NK-92 (cell line): ENCODE results near the gene DPH6.

ENCODE experiments used
- DNase-seq: peaks from one replicate; lab custom pipeline; 2025; ENCODE audit not compliant: unreplicated experiment; lab: John Stamatoyannopoulos, UW

Gene DPH6

DNA sequence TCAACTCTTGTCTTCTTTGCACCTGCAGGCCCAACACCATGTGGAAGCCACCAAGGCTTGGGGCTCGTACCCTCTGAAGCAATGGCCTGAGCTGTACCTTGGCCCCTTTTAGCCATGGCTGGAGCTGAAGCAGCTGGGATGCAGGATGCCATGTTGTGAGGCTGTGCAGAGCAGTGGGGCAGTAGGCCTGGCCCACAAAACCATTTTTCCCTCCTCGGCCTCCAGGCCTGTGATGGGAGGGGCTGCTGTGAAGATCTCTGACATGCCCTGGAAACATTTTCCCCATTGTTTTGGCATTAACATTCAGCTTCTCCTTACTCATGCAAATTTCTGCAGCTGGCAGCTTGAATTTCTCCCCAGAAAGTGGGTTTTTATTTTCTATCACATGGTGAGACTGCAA, 58.5 kb downstream of the DPH6 start:
- no peak for DNase-seq

DNA sequence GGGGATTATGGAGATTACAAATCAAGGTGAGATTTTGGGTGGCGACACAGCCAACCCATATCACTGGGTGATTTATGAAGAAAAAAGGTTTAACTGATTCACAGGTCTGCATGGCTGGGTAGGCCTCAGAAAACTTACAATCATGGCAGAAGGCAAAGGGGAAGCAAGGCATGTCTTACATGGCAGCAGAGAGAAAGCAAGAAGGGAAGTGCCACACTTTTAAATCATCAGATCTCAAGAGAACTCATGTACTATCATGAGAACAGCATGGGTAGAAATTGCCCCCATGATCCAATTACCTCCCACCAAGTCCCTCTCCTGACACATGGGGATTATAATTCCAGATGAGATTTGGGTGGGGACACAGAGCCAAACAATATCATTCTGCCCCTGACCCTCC, 59.7 kb downstream of the DPH6 start:
- DNase-seq = no peak

DNA sequence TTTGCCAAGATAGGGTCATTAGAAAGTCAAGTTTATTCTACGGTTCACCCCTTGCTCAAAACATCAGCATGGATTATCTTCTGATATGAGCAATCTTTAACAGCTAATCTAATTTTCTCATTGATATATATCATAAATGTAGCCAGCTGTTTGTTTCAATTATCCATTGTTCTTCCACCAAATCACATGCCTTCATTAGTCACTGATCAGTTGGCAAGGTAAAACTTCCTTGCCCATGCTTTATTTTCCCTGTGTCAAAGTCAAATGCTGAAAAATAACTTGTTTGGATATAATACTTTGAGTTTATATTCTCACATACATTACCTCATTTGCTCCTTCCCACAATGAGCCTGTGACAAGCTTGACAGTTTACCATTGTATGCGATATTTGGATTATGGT, 60.6 kb downstream of the DPH6 start:
- DNase-seq = no peak

DNA sequence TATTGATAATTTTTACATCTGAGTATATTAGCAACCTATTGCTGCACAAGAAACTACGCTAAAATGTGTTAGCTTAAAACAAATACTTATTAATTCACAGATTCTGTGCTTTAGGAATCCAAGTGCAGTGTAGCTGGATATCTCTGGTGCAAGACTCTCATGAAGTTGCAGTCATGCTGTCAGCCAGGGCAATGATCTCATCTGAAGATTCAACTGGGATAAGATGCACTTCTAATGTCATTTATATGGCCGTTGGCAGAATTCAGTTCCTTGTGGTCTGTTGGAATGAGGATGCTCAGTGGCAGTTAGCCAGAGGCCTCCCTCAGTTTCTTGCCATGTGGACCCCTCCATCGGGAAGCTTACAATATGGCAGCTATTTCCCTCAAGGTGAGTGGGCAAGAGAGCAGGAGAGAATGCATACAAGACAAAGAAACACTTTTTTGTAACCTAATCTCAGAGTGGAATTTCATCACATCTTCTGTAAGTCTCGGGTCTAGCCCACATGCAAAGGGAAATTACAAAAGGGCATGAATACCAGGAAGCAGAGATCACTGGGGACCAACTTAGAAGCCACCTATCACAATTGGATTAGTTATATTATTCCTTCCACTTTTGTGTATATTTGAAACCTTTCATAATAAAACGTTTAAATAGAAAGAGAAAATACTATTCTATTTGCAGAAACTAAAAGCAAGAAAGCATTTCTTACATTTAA, 61.6 kb downstream of the DPH6 start:
- no peak for DNase-seq

DNA sequence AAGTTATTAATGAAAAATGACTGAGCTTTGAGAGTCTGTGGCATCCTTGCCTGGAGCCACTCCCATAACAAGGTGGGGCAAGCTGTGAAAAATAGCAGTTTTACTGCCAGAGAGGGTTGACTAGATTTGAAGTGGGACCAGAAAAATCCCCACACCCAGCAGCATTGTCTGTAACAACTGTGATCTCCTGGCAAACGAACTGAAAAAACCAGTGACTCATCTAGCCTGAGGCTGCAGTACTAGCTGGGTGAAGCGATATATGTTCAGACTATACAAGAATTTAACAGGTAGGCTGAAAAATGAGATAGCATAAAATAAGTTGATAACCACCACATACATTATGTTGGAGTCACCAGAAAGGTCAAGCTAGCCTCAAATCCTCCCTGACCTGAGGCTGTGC, 64.0 kb downstream of the DPH6 start:
- no peak for DNase-seq

DNA sequence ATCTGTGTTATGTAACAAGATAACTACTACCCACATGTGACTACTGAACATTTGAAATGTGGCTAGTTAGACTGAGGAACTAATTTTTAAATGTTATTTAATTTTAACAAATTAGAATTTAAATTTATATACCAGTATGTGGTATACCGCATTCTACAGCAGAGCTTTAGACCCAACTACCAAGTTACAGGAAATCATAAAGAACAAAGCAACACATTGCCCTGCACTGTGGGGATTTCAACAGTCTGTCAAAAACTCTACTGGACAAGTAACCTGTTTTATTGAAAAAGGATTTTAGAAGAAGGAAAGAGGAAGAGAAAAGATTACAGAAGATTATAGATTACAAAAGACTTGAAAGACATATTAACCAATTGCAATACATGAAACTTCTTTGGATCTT, 64.9 kb downstream of the DPH6 start:
- no peak for DNase-seq

DNA sequence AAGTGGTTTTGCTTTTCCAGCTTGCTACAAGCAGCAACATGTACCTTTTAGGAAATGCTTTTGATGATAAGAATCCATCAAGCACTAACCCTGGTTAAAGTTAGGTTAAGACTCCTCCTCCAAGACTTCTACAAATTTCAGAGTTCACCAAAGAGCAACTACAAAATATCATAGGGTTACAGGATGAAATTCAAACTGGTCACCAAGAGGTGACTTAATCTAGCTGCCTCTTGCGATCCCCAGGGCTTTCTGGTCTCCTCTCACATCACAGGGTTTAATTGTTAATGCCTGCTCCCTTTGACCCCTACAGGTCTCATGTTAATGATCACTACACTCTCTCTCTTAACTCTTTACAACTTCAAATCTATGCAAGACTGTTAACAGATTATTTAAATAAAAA, 66.5 kb downstream of the DPH6 start:
- DNase-seq = no peak

DNA sequence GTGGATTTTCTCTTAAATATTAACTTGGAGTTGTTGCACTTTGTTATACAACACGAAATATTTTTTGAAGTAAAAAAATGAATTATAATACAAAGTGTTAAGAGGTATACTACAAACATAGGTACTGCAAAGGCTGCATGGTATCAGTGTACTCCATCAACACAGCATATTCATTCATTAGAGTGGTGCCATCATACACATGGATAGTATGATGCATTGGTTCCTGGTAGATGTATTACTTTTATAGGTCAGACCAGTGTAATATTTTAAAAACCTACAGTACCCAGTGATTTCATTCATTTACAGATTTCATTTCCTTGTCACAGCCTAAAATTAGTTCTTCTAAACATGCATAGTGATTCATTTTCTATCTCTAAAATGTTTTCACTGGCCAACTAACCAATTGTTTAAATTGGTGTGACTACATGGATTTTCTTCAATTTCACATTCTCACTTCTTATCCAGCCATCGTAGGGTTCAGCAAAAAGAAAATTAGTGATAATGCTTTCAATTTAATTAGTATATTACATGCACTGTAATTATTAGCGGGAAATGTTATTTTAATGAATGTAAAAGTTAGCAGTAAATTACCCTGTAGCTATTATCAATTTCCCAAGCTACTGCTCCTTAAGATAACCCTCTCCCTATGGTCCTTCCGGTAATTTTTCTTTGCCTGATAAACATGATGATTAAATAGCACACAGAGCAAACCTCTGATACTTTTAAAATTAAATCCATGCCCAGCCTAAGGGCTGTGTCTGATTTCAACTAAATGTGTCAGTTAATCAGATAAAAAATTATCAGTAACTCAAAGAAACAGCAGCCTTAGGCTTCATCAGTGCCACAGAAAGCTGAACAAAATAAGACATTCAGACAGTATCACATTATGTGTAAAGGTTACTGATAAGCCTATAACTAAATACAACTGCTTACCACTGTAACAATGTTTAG, 68.4 kb downstream of the DPH6 start:
- no peak for DNase-seq

DNA sequence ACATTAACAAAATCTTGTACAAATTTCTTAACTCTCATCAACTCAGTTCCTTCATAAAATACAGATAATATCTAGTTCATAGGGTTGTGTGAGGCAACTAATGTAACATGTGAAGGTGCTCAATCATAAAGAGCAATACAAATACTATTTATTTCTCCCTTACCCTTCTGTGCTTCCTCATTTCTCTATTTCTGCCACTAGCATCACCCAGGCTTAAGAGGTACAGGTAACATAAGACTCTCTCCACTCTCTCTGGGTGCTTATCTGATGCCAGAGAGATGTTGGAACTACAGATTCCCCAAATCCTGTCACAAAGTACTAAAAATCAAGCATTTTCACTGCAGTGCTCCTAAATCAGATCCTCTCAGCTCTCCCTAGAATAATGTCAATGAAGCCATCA, 74.9 kb downstream of the DPH6 start:
- DNase-seq = no peak

DNA sequence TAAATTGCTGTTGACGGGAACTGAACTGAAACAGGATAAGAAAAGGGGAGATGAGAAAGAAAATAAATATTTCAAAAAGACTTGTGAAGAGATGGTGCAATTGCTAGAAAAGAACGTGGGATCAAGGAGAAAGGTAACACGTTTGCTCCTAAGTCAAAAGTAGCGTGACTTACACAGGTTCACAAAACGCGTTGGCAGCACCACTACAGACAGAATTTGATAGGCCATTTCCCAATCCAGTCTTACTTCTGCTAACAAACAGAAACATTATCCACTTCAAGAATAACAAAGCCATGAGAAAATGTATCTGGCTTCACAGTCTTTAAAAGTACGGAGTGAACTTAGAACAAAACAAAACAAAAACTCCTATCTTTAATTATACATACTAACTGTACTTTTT, 75.5 kb downstream of the DPH6 start:
- DNase-seq = no peak

DNA sequence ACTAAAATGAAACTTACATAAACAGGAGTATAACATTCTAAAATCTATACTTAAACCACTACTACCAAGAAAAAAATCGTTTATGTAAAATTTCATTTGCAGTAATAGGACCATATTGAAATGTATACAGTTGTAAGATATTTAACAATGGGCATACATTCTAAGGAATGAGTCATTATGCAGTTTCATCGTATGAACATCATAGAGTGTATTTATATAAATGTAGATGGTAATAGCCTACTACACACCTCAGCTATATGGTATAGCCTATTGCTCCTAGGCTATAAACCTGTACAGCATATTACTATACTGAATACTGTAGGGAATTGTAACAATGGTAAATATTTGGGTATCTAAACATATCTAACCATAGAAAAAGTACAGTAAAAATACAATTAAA, 79.5 kb downstream of the DPH6 start:
- DNase-seq = no peak

DNA sequence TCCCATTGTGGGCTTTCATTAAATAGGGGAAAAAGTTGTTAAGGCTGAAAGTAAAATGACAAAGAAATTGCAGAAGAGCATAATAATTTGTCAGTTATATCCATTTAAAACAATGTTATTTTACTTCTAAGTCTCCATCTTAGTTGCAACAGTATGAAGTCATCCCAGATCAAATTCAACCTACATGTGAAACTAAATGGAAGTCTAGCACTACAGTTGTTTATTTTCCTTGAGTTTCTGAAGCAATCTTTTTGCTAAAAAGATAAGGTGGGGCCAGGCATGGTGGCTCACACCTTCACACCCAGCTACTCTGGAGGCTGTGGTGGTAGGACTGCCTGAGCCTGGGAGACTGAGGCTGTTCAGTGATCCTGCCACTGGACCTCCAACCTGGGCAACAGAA, 80.2 kb downstream of the DPH6 start:
- DNase-seq = no peak

DNA sequence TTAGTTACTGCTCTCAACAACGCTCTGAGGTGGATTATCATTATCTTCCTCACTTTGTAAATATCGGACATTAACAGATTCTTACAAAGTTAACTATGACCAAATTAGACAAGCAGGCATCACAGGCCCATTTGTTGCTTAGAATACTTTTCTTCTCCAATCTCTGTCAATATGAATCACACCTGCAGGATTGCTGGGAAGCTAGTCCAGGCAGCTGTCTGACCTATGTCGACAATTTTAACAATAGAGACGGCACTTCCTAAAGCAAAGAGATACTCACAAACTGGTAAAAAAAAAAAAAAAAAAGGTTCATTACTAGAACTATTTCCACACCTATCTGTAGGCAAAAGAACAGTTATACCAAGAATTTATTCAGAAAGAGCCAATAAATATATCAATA, 85.3 kb downstream of the DPH6 start:
- DNase-seq = no peak

DNA sequence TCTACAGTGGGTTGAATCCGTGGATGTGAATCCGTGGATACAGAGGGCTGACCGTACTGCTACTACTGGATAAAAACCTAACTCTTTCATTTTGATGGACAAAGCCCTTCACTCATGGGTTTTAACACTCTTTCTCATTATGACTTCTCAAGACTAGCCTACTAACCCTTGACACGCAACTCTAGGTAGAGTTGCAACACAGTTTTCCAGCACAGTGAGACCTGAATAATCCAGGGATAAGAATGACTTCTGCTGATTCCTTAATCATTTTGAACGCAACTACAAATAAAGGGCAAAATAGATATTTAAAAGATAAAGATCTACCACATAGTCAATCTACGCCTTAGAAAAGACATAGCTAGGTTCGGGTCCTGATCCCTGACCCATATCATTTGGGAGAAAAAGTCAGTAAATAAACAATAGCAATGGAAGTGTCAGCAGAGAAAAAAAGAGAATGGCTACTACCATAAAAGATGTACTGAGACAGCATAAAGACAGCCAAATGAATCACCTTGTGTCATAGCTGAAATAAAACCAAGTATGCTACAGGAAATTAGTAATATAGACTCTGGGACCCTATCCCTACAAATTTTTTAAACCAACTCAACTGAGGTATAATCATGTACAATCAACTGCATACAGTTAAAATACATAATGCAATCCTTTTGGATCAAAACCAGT, 87.6 kb downstream of the DPH6 start:
- no peak for DNase-seq

DNA sequence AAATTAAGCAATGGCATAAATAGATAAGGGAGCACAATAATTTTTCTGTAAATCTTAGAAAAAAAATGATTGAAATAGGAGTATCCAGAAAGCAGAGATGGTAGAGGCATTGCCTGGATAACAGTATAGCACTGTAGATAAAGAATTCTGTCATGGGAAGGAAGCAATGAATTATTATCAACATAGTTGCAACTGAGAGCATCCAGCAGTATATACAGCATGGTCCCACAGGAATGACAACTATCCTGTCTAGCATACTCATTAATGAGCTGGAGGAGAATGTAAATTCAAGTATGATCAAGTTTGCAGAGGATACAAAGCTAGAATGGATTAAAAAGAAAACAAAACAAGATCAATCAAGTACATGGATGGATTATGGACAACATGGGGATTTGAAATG, 90.8 kb downstream of the DPH6 start:
- DNase-seq = no peak

DNA sequence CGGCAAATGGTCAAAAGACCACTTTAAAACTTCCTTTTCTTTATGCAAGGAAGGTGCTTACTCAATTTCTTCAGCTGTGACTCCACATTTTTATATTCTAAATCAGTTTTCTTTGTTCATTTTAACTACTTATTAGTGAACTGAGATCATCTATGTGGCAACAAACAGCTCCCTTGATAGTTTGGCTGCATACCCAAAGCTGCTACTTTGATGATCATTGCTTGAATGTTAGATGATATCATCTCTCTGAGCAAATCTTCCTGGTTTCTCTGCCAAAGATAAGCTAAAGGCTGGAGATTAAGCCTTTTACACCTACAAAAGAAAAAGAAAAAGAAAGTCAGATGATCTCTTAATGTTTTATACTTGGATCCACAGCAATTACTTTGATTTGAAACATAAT, 95.5 kb downstream of the DPH6 start:
- DNase-seq = no peak

DNA sequence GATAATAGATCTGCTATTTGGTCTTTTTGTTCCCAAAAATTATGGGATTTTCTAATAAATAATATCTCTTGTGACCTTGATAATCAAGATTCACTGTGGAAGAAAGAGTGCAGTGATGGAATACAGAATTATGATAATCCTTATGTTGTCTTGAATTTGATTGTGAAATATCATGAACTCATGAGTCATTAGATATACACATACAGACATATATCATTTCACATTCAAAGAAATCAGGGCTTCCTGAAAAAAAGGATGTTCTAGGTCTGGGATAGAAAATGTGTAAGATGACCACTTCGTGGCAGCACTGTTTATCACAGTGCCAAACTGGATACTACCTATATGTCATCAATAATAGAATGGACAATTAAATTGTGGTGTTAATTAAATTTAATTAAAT, 97.7 kb downstream of the DPH6 start:
- DNase-seq = no peak

DNA sequence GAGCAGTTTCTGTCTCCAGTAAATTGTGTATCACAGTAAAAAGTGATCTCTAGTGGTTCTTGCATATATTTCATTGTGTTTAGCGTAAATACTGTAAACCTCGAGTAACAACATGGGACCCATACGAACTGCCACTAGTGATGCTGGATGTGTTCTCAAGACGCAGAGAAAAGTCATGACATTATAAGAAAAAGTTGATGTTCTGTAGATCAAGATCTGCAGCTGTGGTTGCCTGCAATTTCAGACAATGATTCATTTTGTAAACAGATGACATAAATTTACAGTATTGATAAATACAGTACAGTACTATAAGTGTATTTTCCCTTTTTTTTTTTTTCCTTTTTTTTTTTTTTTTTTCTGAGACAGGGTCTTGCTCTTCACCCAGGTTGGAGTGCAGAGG, 100.1 kb downstream of the DPH6 start:
- DNase-seq = no peak

DNA sequence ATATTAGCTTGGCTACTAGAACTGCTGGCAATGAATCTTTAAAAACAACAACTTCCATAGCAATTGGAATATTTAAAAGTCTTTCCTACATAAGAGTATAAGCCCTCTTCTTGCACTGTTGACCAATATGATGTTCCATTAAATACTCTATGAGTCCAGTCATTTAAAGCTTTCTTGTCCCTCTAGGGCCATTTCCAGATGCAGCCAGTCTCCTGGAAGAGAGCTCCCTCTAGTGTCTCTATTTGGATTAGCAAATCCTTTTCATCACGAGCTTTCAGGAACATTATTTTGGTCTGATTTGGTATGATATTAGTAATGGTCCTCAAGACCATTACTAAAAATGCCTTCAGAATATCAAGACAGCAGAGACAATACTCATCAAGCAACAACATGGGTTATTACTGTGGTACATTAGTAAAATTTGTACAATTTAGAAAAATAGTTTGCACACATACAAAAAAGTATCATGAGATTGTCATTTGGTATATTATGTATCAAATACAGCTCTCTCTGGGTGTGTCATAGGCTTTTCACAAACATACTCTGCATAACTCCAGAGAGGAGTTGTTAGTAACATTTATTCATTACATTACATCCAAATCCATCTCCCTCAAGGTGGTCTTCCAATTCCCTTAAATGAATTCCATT, 101.3 kb downstream of the DPH6 start:
- no peak for DNase-seq

DNA sequence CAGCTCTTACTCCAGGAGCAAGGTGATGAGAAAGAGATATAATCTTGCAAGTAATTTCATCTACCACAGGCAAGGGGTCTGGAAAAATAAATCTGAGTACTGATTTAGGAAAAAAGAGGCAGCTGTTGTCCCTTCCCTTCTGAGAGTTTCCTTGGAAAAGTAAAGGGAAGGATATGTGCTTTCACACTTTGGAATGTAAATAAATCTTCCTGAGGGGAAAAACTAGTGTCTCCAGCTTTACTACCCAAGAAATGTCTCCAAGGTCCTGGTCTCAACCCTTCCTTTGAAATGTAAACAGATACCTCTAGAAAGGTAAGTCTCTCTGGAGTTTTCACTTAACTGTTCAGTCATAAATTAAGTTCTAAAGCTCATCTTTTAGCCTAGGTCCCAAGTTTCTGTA, 102.6 kb downstream of the DPH6 start:
- no peak for DNase-seq

DNA sequence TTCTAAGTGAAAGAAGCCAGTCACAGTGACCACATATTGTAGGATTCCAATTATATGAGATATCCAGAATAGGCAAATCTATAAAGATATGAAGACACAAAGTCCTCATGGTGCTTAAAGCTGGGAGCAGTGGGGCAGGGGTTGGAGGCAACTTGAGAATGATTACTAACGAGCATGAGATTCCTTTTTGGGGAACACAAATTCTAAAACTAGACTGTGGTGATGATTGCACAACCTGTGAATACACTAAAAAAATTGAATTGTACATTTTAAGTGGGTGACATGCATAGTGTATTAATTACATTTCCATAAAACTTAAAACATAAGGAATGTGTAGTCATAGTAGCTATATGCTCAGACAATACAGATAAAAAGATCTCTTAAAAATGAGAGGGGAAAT, 103.2 kb downstream of the DPH6 start:
- DNase-seq = no peak
